HG02938 (cell line): Measurements from ENCODE around the gene PRKX.
"Not testable (repeated sequence)": the region's sequence is repeated elsewhere in the genome, so short reads cannot be mapped to it uniquely, and the experiment has no call there.

Experiments used
- ATAC-seq: cut with Tn5 transposase; IDR thresholded peaks from one replicate; pipeline ENCODE4 v1.9.1; 2021; ENCODE audit warnings: mild to moderate bottlenecking, moderate library complexity; ENCODE audit not compliant: unreplicated experiment

PRKX gene

GRCh38 chrX:3663576-3664250 lies 49.7 kb downstream of the PRKX start:
- ATAC-seq: peak; percentile 56

DNA sequence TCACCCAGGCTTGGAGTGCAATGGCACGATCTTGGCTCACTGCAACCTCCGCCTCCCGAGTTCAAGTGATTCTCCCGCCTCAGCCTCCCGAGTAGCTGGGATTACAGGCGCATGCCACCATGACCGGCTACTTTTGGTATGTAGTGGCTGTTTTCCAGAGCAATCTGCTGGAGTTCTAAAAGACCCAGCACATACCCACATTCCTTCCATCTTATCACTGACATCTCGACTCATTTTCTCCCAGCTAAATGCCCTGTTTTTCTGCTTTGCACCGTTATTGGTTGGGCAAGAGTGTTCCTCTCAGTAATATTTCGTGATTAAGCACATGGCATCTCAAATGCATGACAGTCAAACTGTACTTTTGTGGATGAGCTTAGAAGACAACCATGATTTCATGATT lies 53.7 kb downstream of the PRKX start:
- no peak for ATAC-seq

DNA sequence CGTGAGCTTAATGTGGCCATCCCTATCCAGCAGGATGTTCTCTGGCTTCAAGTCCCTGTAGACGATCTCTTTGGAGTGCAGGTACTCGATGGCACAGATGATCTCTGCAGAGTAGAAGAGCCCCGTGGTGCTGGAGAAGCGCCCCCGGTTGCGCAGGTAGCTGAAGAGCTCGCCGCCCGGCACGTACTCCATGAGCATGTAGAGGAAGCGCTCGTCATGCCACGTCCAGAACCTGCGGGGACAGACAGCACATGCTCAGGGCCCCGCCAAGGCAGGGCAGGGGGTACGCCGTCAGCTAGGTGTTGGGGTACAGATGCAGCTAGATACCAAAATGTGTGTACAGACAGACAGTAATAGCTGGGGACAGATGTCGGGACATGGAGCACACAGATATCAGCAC lies 58.3 kb downstream of the PRKX start:
- ATAC-seq: no peak

GRCh38 chrX:3653111-3653510 lies 60.3 kb downstream of the PRKX start:
- no peak for ATAC-seq

DNA sequence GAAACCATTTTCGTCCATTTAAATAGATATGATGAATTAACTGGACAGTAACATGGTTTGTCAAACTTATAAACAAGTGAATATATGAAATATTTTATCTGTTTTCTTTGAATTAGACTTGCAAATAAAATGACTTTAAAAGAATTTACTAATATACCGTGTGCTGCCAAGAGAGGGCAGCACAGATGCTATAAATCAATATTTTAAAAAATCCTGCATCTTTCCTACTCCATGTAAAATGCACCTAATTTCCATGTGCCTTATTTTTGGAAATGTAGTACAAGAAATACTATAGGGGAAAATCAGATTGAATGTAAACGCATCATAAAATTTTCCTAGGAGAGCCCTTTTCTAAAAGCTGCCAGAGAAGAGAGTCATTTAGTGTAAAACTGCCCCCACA lies 62.2 kb downstream of the PRKX start:
- no peak for ATAC-seq

GRCh38 chrX:3648084-3648483 lies 65.4 kb downstream of the PRKX start:
- no peak for ATAC-seq

GRCh38 chrX:3639858-3640631 lies 73.4 kb downstream of the PRKX start:
- not testable (repeated sequence) for ATAC-seq

- ATAC-seq: no peak
Observed at GRCh38 chrX:3639236-3639635, 74.2 kb downstream of the PRKX start.

DNA sequence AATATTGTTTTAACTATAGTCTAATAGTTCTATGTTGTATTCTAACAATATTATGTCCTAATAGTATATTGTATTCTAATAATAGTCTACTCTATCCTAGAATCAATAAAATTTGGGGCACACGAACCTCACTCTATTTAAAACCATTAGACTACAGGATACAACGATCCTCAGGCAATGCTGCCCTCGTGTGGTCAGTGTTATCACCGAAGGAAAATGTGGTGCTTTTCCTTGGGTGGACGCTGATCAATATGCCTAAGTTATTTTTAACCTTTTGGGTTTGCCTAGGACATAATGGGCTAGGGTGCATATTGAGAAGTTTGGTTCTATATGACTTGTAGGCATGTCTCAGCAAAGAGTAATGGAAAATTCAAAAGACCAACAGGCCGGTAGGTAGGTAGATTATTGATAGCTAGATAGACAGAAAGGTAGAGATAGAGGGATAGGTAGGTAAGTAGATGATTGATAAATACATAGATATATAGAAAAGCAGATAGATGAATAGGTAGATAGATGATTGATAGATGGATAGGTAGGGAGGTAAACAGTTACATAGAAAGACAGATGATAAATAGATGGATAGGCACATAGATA lies 75.1 kb downstream of the PRKX start:
- ATAC-seq: no peak

DNA sequence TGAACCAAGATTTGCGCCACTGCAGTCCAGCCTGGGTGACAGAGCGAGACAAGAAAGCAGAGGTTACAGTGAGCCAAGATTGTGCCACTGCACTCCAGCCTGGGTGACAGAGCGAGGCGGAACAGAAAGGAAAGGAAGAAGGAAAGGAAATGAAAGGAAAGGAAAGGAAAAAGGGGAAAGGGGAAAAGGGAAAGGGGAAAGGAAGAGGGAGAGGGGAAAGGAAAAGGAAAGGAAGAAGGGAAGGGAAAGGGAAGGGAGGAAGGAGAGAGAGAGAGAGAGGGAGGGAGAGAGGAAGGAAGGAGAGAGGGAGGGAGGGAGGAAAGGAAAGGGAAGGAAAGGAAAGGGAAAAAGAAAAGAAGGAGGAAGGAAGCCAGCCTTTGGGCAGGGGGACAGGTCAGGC lies 76.6 kb downstream of the PRKX start:
- ATAC-seq: no peak

GRCh38 chrX:3631196-3631595 lies 82.3 kb downstream of the PRKX start:
- ATAC-seq: no peak

DNA sequence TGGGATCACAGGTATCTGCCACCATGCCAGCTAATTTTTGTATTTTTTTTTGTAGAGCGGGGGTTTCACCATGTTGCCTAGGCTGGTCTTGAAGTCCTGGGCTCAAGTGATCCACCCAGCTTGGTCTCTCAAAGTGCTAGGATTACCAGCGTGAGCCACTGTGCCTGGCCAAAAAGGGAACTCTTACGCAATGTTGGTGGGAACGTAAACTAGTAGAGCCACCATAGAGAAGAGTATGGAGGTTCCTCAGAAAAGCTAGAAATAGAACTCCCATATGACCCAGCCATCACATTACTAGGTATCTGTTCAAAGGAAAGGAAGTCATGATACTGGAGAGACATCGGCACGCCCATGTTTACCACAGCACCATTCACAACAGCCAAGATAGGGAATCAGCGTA lies 85.9 kb downstream of the PRKX start:
- ATAC-seq: no peak

- ATAC-seq: no peak
Observed at GRCh38 chrX:3621414-3621813, 92.0 kb downstream of the PRKX start.

GRCh38 chrX:3611744-3612143 lies 101.7 kb downstream of the PRKX start:
- ATAC-seq: not testable (repeated sequence)

DNA sequence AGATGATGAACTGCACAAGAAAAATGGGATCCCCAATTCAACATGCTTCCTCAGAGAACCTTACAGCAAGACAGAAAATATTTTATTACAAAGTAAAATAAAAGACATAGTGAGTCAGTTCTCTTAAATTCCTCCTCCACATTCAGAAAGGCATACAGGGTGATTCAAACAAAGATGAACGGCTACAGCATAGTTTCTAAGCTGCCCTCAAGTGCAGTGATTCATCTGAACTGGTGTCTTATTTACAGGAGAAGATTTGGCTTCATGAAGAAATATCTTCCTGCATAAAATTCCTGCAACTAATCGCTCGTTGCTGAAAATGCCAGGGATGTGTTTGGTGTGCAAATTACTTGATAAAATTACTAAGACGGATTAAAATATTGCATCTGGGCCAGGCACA lies 103.6 kb downstream of the PRKX start:
- no peak for ATAC-seq

DNA sequence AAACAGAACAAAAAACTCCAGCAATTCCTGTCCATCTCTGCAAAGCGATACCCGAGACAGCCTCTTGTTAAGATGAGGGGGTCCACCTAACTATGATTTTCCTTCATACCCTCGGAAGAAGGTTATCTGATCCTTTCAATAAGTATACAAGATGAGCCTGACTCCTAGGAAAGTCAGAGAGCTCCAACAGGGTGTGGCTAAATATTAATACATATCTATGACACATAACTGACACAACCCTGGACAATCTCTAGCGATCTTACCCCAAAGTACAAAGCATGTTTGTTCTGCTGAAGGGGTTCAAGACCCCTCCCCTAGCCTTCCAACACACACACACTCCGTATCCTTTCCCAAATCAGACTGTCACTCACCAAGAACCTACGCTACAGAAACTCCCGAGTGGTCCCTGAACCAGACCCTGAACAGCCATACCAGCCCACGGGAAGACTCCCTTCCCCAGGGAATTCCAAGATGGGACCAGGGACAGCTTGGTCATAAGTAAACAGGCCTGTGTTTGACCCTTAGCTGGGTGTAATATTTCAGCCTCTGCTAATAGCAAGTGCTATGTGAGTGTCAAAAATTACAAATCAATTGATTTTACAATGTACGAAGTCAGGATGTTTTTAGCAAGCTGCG lies 110.3 kb downstream of the PRKX start:
- no peak for ATAC-seq

GRCh38 chrX:3599802-3600430 lies 113.5 kb downstream of the PRKX start:
- ATAC-seq: no peak

DNA sequence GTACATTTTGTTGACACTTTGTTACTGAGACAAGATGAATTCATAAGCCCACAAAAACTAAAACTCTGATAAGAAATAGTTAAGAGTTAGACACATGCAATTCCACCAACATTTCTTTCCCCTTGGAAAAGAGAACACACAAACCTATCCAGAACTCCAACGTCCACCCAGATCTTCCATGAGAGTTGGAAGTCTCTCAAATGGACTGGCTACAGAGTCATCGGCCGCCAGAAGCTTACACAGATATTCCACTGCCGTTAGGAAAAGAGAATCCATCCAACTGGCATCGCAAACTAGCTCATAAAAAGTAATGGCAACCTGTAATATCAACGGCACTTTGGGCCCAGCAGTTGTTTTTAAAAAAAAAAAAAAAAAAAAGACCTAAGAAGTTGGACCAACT lies 114.7 kb downstream of the PRKX start:
- ATAC-seq: no peak

DNA sequence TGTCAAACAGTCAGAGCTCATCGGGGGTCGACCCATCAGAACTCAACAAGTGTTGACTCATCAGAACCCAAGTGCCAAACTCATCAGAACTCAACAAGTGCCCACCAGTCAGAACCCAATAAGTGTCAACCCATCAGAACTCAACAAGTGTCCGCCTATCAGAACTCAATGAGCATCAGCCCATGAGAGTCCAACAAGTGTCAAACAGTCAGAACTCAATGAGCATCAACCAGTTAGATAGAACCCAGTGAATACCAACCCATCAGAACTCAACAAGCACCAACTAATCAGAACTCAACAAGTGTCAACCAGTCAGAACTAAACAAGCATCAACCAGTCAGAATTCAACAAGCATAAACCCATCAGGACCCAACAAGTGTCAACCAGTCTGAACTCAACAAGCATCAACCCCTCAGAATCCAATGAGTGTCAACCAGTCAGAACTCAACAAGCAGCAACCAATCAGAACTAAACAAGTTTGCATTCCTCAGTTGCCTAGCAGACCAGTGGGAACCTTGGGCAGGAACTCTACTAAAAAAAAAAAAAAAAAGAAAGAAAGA lies 115.3 kb downstream of the PRKX start:
- ATAC-seq: no peak

DNA sequence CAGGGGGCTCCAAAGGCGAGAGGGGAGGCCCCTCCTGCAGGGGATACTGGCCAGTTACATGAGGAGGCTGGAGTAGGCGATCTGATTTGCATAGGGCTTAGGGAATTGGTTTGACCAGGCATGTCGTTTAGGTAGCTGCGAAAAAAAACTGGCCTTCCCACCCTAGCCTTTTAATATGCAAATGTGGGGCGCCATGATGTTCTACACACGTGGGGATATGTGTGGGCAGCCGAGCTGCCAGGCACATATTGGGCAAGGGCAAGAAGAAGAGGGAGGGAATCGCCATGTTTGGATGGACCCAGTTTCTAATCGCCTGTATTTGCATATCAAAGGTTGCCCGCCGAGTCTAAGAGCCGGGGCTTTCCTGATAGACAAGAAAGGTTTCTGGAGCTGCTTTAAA lies 121.3 kb downstream of the PRKX start:
- no peak for ATAC-seq

GRCh38 chrX:3589474-3589873 lies 124.0 kb downstream of the PRKX start:
- no peak for ATAC-seq
